T-helper 22 cell (primary cell): ENCODE data around the gene AIG1.
"Not testable (repeated sequence)": the region's sequence is repeated elsewhere in the genome, so short reads cannot be mapped to it uniquely, and the experiment has no call there.

Experiments
- DNase-seq: peaks from one replicate; pipeline ENCODE4 v3.0.0-alpha.2; 2020; ENCODE audit warnings: low read depth

AIG1 gene

DNA sequence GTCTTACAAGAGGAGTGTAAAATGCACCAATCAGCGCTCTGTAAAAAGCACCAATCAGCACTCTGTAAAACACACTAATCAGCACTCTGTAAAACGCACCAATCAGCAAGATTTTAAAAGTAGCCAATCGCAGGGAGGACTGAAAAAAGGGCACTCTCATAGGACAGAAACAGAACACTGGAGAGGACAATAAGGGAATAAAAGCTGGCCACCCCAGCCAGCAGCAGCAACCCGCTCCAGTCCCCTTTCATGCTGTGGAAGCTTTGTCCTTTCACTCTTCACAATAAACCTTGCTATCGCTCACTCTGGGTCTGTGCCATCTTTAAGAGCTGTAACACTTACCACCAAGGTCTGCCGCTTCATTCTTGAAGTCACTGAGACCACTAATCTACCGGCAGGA is 1.7 kb upstream of the AIG1 start:
- DNase-seq: no peak

GRCh38 chr6:143059663-143060353 is 881 bp upstream of the AIG1 start:
- DNase-seq: no peak

GRCh38 chr6:143060354-143060805 is 309 bp upstream of the AIG1 start:
- peak; percentile 64 for DNase-seq

DNA sequence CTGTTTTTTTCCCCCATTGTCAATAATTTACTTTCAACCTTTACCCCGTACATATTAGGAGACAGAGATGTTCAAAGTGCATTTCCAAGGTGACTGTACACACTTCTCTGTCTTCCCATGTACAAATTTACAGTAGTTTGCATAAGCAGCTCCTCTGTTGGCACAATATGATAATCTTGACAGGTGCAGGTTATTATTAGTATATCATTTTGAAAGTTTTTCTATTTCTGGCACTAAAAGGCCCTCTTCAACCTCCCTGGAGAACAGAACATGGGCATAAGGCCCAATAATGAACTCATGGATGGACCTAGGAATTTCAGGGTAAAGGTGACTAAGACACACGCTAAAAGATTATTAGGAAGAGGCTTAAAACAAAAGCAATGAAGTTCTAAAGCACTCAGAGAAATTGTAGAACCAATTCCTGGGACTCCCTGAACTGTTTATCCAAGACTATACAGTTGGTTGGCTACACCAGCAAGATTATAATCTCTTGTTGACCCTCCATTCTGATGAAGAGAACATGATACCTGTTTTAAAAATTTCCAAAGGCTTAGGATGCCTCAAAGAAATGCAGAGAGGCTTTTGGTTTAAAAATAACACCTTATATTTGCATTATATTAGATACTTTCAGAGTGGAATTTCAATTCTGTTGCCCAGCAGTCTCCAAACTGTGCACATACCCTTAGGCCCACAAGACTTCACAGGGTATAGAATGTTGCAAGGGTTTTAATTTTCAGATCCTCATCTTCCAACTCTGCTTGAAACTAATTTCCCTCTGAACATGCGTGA is 1.1 kb downstream of the AIG1 start:
- no peak for DNase-seq

DNA sequence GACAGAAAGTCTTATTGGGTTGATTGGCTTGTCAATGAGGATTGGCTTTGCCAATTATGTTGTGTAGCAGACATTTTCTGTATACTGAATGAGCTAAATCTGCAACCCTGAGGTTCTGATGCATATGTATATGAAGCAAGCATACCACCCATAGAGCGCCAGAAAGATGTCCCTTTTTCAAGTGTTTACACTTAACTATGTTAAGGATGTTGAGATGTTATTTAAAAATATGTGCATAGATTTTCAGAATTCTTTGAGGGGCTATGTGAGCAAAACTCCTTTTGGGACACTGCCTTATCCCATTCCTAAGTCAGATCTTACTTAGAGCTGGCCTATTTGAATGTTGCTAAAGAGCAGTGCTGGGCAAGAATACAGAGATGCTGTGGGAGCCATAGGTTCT is 1.9 kb downstream of the AIG1 start:
- DNase-seq: no peak

GRCh38 chr6:143063631-143064030 is 2.9 kb downstream of the AIG1 start:
- DNase-seq: no peak

DNA sequence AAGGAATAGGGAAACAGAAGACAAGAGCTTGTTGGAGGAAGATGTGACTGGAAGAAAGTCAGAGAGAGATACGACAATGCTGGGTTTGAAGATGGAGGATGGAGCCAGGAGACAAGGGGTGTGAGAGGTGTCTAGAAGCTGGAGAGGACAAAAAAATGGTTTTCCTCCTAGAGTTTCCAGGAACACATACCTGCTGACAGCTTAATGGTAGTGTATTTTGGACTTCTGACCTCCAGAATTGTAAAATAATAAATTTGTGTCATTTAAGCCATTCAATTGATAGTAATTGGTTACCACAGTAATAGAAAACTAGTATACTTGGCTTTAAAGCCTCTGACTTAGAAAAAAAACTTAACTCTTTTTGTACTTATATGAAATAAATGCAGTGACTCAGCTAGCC is 3.6 kb downstream of the AIG1 start:
- no peak for DNase-seq

DNA sequence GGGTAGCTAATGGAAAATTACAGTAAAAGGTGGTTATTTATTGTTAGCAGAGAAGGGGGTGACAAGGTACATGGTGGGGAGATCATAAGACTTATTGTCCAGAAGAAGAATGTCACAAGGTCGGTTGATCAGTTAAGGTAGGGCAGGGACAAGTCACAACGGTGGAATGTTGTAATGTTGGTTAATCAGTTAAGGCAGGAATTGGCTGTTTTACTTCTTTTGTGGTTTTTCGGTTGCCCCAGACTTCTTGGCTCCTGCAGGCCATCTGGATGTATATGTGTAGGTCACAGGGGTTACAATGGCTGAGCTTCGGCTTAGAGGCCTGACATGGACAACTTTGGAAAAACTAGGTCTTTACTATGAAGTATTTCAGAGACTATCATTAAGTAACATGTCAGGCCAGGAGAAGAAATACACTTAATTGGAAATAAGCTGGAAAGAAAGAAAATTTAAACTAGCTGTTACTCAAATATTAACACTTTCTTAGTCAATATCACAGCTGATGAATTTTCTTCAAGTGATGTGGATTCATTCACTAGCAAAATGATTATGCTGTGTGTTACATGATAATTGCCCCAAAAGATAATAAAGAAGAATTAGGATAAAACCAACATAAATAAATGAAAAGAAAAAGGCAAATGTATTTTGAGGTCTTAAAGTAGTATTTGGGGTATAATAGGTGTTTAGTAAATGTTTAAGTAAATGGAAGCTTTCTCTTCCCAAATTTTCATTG is 4.4 kb downstream of the AIG1 start:
- no peak for DNase-seq

- DNase-seq: no peak
Measured at GRCh38 chr6:143068001-143068400, 7.3 kb downstream of the AIG1 start.

GRCh38 chr6:143074101-143074500 is 13.4 kb downstream of the AIG1 start:
- DNase-seq: no peak

DNA sequence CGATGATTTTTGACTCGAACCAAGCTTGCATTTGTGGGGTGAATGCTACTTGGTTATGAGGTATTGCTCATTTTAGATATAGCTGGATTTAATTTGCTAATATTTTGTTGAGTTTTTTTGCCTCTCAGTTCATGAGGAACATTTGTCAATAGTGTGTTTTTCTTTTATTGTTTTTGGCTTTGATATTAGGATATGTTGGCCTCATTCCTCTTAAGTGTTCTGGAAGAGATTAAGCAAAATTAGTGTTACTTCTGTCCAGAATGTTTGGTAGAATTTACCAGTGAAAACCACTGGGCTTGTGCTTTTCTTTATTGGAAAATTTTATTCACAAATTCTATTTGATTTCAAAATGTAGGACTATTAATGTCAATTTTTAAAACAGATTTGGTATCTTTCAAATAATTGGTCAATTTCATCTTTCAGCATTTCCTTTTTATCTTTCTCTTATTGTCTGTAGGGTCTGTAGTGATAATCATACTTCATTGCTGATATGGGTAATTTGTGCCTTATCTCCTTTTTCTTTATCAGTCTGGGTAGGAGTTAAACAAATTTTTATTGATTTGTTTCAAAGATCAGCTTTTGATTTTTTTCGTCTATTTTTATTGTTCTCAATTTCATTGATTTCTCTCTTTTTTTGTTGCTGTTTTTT is 14.1 kb downstream of the AIG1 start:
- DNase-seq: no peak

DNA sequence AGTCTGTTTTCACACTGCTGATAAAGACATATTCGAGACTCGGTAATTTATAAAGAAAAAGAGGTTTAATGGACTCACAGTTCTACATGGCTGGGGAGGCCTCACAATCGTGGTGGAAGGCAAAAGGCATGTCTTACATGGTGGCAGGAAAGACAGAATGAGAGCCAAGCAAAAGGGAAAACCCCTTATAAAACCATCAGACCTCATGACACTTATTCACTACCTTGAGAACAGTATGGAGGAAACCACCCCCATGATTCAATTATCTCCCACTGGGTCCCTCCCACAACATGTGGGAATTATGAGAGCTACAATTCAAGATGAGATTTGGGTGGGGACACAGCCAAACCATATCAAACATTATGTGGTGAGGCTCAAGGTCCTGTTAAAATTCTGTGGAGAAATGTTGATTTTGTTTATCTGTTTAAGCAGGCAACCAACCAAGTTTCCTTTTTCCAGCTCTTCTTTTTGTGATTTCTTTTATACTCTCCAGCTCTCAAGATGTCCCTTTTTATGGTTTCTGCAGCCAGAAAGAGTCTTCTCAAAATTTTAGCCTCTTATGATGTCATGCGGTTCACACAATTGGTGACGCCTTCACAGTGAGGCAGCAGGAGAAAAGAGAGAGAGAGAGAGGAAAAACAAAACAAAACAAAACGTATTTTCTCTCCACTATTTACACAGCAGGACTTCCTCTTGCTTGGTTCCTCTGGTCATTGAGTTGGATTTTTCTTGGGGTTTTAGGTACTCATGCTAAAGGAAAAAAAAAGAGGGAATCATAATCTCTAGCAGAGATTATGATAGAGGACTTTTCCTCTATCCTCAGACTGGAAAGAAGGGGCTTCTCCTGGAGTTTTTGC is 18.0 kb downstream of the AIG1 start:
- DNase-seq: no peak

DNA sequence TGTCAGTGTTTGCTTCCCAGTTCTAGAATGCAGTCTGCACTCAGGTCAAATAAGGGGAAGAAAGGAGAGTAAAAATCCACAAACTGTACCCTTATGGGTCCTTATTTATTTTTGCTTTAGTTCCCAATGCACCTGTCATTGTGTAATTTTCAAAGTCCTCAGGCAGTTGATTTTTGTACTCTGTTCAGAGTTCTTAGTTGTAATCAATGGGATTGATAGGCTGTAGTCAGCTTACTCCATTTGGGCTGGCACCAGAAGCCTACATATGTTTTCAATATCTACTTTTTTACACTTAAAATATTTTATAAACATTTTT is 18.6 kb downstream of the AIG1 start:
- no peak for DNase-seq

- not testable (repeated sequence) for DNase-seq
Measured at GRCh38 chr6:143082274-143082673, 21.6 kb downstream of the AIG1 start.

DNA sequence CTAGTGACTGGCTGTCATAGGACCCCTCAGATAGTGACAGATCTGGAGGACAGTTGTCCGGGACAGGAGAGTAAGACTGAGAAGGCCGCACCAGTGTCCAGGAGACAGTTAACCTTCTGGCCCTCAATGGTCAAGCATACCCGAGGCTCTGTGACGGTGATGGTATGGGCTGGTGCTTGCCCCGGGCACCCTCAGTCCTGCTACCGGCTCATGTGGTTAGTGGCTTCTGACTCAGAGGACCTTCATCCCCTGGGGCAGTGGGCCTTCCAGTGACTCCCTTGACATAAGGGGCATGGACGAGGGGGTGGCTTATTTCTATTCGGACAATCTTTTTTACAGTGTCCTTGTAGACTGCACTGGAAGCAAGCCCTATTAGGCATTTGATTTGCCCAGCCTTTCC is 23.3 kb downstream of the AIG1 start:
- not testable (repeated sequence) for DNase-seq

- not testable (repeated sequence) for DNase-seq
Measured at GRCh38 chr6:143087335-143087734, 26.6 kb downstream of the AIG1 start.

DNA sequence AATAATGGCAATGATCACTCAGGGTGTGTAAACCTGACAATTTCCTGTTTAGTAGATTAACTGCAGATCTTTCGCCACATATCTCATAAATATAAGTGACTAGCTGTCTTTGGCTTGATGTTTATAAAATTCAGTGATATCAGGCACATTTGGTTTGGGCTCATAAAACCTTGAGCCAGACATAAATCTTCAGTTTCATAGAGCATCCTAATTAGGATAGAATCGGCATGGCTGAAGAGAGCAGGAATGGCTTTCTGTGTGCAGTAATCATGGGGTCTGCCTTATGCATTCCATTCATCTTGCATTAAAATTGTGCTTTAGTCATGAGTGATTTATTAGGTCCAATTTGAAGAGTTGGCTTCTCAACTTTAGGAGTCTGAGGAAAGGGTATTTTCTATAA is 27.2 kb downstream of the AIG1 start:
- DNase-seq: no peak

DNA sequence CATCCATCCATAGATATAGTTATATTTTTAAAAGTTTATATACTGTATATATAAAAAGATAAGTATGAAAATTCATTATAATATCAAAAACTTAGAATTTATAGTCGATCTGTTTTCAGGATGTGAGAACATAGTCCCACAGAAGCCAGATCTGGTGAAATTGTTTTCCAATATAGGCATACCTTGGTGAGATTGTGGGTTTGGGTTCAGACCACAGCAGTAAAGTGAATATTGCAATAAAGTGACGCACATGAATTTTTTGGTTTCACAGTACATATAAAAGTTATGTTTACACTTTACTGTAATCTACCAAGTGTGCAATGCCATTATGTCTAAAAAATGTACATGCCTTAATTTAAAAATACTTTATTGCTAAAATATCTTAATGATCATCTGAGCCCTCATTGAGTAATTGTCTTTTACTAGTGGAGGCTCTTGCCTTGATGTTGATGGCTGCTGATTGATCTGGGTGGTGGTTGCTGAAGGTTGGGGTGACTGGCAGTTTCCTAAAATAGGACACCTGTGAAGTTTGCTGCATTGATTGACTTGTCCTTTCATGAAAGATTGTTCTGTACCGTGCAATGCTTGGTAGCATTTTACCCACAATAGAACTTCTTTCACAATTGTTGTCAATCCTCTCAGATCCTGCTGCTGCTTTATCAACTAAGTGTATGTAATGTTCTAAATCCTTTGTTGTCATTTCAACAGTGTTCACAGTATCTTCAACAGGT is 29.8 kb downstream of the AIG1 start:
- no peak for DNase-seq

DNA sequence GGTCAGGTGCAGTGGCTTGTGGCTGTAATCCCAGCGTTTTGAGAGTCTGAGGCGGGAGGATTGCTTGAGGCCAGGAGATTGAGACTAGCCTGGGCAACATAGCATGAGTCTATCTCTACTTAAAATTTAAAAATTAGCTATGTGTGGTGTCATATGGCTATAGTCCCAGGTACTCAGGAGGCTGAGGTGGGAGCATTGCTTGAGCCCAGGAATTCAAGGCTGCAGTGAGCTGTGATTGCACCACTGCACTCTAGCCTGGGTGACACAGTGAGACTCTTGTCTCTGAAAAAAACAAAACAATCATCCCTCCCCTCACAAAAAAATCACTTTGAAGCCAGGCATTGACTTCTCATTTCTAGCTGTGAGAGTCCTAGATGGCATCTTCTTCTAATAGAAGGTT is 32.1 kb downstream of the AIG1 start:
- no peak for DNase-seq

GRCh38 chr6:143093290-143093689 is 32.6 kb downstream of the AIG1 start:
- DNase-seq: no peak

DNA sequence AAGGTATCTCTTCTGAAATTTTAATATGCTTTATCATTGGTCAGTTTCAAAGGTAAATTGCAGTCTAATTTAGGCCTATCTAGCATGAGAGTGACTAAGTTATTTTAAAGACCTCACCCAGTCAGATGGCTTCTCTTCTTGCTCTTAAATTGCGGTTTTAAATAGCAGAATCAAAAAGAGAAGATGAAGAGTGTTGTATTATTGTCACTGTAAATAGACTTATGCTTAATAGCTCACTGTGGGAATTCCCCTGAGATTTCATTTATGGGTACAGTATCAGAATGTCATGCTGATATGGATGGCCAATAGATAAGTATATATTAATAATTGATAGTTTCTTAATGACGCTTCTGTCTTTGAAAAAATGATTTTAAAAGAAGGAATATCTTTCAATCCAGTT is 35.7 kb downstream of the AIG1 start:
- no peak for DNase-seq
